ENCODE data around the gene ARHGEF35.

Gene ARHGEF35

DNA sequence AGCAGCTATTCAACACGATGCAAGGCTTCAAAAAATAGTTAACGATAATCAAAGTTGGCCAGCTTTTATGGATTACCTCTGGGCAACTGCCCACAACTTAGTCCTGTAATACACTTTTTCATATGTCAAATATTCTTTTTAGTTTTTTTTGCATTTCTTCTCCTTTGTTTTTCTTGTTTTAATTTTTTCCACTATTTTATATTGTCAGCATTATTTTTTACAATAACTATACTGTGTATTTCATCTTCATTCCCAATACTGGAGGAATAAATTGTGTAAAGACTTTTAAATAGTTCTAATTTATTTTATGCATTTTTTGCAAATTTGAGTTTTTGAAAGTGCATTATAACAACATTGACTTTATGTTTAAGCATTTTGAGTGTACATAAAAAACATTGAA is 30.8 kb downstream of the ARHGEF35 start:
- Histone ChIP-seq H4K8ac (ENCODE audit: low read depth, low read length) (no peak overlapping the region), H2AFZ (ENCODE audit: insufficient read depth, low read length, poor library complexity) (no peak overlapping the region), H3K79me1 (ENCODE audit: low read length) (no peaks in the 10 kb centered on the region), H2BK120ac (ENCODE audit: insufficient read depth, low read length, poor library complexity) (no peak overlapping the region), H3K4ac (ENCODE audit: low read depth, low read length) (no peak overlapping the region), H3K9ac (ENCODE audit: low read length) (no peak overlapping the region), H4K12ac (ENCODE audit: low read depth, low read length) (no peak overlapping the region), H3K4me2 (ENCODE audit: low read length) (no peak overlapping the region), H3K14ac (ENCODE audit: low read length) (no peak overlapping the region), H3K36me3 (ENCODE audit: control insufficient read depth in 1 of 2, insufficient read depth in 2 of 2, low read length in 2 of 2) (no peaks in the 10 kb centered on the region), H4K91ac (ENCODE audit: low read depth, low read length) (no peak overlapping the region), H3K18ac (ENCODE audit: low read length) (no peak overlapping the region), H3K27ac (ENCODE audit: low read depth, low read length) (no peak overlapping the region), H3K9me3 (ENCODE audit: insufficient read depth, low read depth, low read length) (no peaks in the 10 kb centered on the region), H3K27me3 (ENCODE audit: insufficient read depth, low read length) (no peaks in the 10 kb centered on the region), H2BK5ac (ENCODE audit: low read depth, low read length, poor library complexity) (no peak overlapping the region), H2BK12ac (ENCODE audit: low read length) (no peak overlapping the region), H3K4me3 (ENCODE audit: low read depth, low read length) (no peak overlapping the region), H3K23ac (ENCODE audit: low read length) (no peak overlapping the region), H2AK5ac (ENCODE audit: low read length) (no peak overlapping the region), H3K4me1 (ENCODE audit: control insufficient read depth in 1 of 2, insufficient read depth in 2 of 2, low read length in 2 of 2) (no peaks in the 10 kb centered on the region), H3K79me2 (ENCODE audit: control insufficient read depth, insufficient read depth, low read length, poor library complexity) (no peaks in the 10 kb centered on the region)
- WGBS (ENCODE audit: extremely low coverage, insufficient coverage, insufficient read length), result no CpG with 5 or more reads among the region's 2 CpGs
- no peak for DNase-seq

DNA sequence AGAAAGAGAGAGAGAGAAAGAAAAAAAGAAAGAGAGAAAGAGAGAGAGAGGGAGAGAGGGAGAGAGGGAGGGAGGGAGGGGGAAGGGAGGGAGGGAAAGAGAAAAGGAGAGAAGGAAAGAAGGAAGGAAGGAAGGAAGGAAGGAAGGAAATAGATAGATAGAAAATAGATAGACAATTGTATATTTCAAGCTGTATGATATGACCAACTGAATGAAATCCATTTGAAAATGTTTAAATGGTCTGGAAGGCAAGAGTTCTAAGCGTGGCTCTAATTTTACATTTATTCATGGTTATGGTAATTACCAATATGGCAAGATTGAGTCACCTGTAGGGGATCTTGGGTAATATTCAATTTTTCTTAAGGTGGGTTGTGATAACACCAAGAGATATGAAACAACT is 36.8 kb downstream of the ARHGEF35 start:
- Histone ChIP-seq H3K14ac (ENCODE audit: low read length) (no peak overlapping the region), H4K8ac (ENCODE audit: low read depth, low read length) (no peak overlapping the region), H2AK5ac (ENCODE audit: low read length) (no peak overlapping the region), H3K23ac (ENCODE audit: low read length) (no peak overlapping the region), H2AFZ (ENCODE audit: insufficient read depth, low read length, poor library complexity) (no peak overlapping the region), H3K9me3 (ENCODE audit: insufficient read depth, low read depth, low read length) (no peaks in the 10 kb centered on the region), H3K4ac (ENCODE audit: low read depth, low read length) (no peak overlapping the region), H3K18ac (ENCODE audit: low read length) (no peak overlapping the region), H4K12ac (ENCODE audit: low read depth, low read length) (no peak overlapping the region), H3K9ac (ENCODE audit: low read length) (no peak overlapping the region), H2BK5ac (ENCODE audit: low read depth, low read length, poor library complexity) (no peak overlapping the region), H3K4me1 (ENCODE audit: control insufficient read depth in 1 of 2, insufficient read depth in 2 of 2, low read length in 2 of 2) (no peaks in the 10 kb centered on the region), H3K79me2 (ENCODE audit: control insufficient read depth, insufficient read depth, low read length, poor library complexity) (no peaks in the 10 kb centered on the region), H2BK12ac (ENCODE audit: low read length) (no peak overlapping the region), H3K27me3 (ENCODE audit: insufficient read depth, low read length) (no peaks in the 10 kb centered on the region), H4K91ac (ENCODE audit: low read depth, low read length) (no peak overlapping the region), H2BK120ac (ENCODE audit: insufficient read depth, low read length, poor library complexity) (no peak overlapping the region), H3K36me3 (ENCODE audit: control insufficient read depth in 1 of 2, insufficient read depth in 2 of 2, low read length in 2 of 2) (no peaks in the 10 kb centered on the region), H3K4me2 (ENCODE audit: low read length) (no peak overlapping the region), H3K79me1 (ENCODE audit: low read length) (no peaks in the 10 kb centered on the region), H3K4me3 (ENCODE audit: low read depth, low read length) (no peak overlapping the region), H3K27ac (ENCODE audit: low read depth, low read length) (no peak overlapping the region)
- no CpG with 5 or more reads among the region's 1 CpG for WGBS (ENCODE audit: extremely low coverage, insufficient coverage, insufficient read length)
- DNase-seq, result no peak

DNA sequence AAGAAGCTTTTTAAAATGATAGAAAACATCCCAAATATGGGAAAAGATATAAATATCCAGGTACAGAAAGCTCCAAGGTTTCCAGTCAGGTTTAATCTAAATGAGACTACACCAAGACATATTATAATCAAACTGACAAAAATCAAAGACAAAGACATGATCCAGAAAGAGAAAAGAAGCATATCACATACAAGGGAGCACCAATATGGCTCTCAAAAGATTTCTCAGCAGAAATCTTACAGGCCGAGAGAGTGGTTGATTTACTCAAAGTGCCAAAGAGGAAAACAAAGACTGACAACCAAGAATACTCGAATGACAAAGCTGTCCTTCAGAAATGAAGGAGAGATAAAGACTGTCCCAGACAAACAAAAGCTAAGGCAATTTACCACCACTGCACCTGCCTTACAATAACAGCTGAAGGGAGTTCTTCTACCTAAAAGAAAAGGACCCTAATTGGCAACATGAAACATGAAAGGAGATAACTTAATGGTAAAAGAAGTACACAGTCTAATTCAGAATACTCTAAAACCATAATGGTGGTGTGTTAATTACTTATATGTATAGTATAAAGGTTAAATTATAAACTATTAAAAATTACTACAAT is 47.3 kb downstream of the ARHGEF35 start:
- peaks cover 6% of the 10 kb centered on the region for H3K9me3 ChIP-seq (ENCODE audit: insufficient read depth, low read depth, low read length)
- H4K91ac ChIP-seq (ENCODE audit: low read depth, low read length), result no peak overlapping the region
- no peaks in the 10 kb centered on the region for H3K79me1 ChIP-seq (ENCODE audit: low read length)
- no peaks in the 10 kb centered on the region for H3K79me2 ChIP-seq (ENCODE audit: control insufficient read depth, insufficient read depth, low read length, poor library complexity)
- H3K4me1 ChIP-seq (ENCODE audit: control insufficient read depth in 1 of 2, insufficient read depth in 2 of 2, low read length in 2 of 2), result no peaks in the 10 kb centered on the region
- no peak overlapping the region for H3K14ac ChIP-seq (ENCODE audit: low read length)
- WGBS (ENCODE audit: extremely low coverage, insufficient coverage, insufficient read length), result no CpG with 5 or more reads among the region's 2 CpGs
- H2BK12ac ChIP-seq (ENCODE audit: low read length), result no peak overlapping the region
- H2AK5ac ChIP-seq (ENCODE audit: low read length), result no peak overlapping the region
- H3K9ac ChIP-seq (ENCODE audit: low read length), result no peak overlapping the region
- DNase-seq, result no peak
- no peak overlapping the region for H3K27ac ChIP-seq (ENCODE audit: low read depth, low read length)
- no peak overlapping the region for H2BK5ac ChIP-seq (ENCODE audit: low read depth, low read length, poor library complexity)
- H4K8ac ChIP-seq (ENCODE audit: low read depth, low read length), result no peak overlapping the region
- no peak overlapping the region for H2AFZ ChIP-seq (ENCODE audit: insufficient read depth, low read length, poor library complexity)
- no peak overlapping the region for H3K4ac ChIP-seq (ENCODE audit: low read depth, low read length)
- H4K12ac ChIP-seq (ENCODE audit: low read depth, low read length), result no peak overlapping the region
- no peak overlapping the region for H2BK120ac ChIP-seq (ENCODE audit: insufficient read depth, low read length, poor library complexity)
- H3K27me3 ChIP-seq (ENCODE audit: insufficient read depth, low read length), result no peaks in the 10 kb centered on the region
- H3K18ac ChIP-seq (ENCODE audit: low read length), result no peak overlapping the region
- H3K4me2 ChIP-seq (ENCODE audit: low read length), result no peak overlapping the region
- H3K23ac ChIP-seq (ENCODE audit: low read length), result no peak overlapping the region
- no peaks in the 10 kb centered on the region for H3K36me3 ChIP-seq (ENCODE audit: control insufficient read depth in 1 of 2, insufficient read depth in 2 of 2, low read length in 2 of 2)
- H3K4me3 ChIP-seq (ENCODE audit: low read depth, low read length), result no peak overlapping the region

DNA sequence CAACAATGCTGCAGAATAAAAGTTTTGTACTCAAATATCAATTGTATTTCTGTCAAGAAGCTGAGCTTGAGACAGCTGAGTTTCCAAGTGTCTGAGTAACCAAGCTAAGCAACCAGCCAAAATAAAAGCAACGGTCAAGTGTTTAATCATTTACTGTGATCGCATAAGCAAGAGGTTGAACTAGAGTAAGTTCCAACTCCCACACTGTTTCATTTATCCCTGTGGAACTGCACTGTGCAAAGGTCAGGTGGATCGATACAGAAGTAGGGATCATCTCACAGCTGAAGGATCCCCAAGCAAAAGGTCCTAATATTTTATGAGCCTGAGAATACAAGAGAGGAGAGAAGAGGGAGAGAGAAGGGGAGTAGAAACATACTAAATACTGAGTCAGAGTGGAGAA is 51.2 kb downstream of the ARHGEF35 start:
- Histone ChIP-seq H4K8ac (ENCODE audit: low read depth, low read length) (no peak overlapping the region), H3K18ac (ENCODE audit: low read length) (no peak overlapping the region), H2AFZ (ENCODE audit: insufficient read depth, low read length, poor library complexity) (no peak overlapping the region), H3K27me3 (ENCODE audit: insufficient read depth, low read length) (no peaks in the 10 kb centered on the region), H3K4me3 (ENCODE audit: low read depth, low read length) (no peak overlapping the region), H3K36me3 (ENCODE audit: control insufficient read depth in 1 of 2, insufficient read depth in 2 of 2, low read length in 2 of 2) (no peaks in the 10 kb centered on the region), H3K9me3 (ENCODE audit: insufficient read depth, low read depth, low read length) (peaks cover 6% of the 10 kb centered on the region), H4K12ac (ENCODE audit: low read depth, low read length) (no peak overlapping the region), H2BK120ac (ENCODE audit: insufficient read depth, low read length, poor library complexity) (no peak overlapping the region), H2BK5ac (ENCODE audit: low read depth, low read length, poor library complexity) (no peak overlapping the region), H2AK5ac (ENCODE audit: low read length) (no peak overlapping the region), H3K79me1 (ENCODE audit: low read length) (no peaks in the 10 kb centered on the region), H4K91ac (ENCODE audit: low read depth, low read length) (no peak overlapping the region), H2BK12ac (ENCODE audit: low read length) (no peak overlapping the region), H3K9ac (ENCODE audit: low read length) (no peak overlapping the region), H3K79me2 (ENCODE audit: control insufficient read depth, insufficient read depth, low read length, poor library complexity) (no peaks in the 10 kb centered on the region), H3K4ac (ENCODE audit: low read depth, low read length) (no peak overlapping the region), H3K27ac (ENCODE audit: low read depth, low read length) (no peak overlapping the region), H3K23ac (ENCODE audit: low read length) (no peak overlapping the region), H3K4me2 (ENCODE audit: low read length) (no peak overlapping the region), H3K14ac (ENCODE audit: low read length) (no peak overlapping the region), H3K4me1 (ENCODE audit: control insufficient read depth in 1 of 2, insufficient read depth in 2 of 2, low read length in 2 of 2) (no peaks in the 10 kb centered on the region)
- no peak for DNase-seq
- no CpG with 5 or more reads among the region's 3 CpGs for WGBS (ENCODE audit: extremely low coverage, insufficient coverage, insufficient read length)

Data from trophoblast cell (in vitro differentiated cells and primary cell).